ENCODE results near the gene RPP14.
A peak's percentile ranks its signal among the peaks of the same experiment; 100 is the strongest.
"Not testable (repeated sequence)": the region's sequence is repeated elsewhere in the genome, so short reads cannot be mapped to it uniquely, and the experiment has no call there.

The RPP14 gene

DNA sequence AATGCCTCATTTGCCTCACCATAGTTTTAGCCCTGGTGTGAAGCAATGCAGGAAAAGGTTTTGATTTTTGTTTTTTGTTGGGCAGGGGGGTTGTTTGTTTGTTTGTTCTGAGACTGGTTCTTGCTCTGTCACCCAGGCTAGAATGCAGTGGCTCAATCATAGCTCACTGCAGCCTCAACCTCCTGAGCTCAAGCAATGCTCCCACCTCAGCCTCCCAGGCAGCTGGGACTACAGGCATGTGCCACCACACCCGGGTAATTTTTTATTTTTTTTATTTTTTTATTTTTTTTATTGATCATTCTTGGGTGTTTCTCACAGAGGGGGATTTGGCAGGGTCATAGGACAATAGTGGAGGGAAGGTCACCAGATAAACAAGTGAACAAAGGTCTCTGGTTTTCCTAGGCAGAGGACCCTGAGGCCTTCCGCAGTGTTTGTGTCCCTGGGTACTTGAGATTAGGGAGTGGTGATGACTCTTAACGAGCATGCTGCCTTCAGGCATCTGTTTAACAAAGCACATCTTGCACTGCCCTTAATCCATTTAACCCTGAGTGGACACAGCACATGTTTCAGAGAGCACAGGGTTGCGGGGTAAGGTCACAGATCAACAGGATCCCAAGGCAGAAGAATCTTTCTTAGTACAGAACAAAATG lies 17.0 kb upstream of the RPP14 start:
- not testable (repeated sequence) for FAIRE-seq; DNase-seq (ENCODE audit: extremely low spot score, insufficient read length, low read depth)

- not testable (repeated sequence) for DNase-seq (ENCODE audit: extremely low spot score, insufficient read length, low read depth); FAIRE-seq
Measured at GRCh38 chr3:58290446-58290845, 15.6 kb upstream of the RPP14 start.

DNA sequence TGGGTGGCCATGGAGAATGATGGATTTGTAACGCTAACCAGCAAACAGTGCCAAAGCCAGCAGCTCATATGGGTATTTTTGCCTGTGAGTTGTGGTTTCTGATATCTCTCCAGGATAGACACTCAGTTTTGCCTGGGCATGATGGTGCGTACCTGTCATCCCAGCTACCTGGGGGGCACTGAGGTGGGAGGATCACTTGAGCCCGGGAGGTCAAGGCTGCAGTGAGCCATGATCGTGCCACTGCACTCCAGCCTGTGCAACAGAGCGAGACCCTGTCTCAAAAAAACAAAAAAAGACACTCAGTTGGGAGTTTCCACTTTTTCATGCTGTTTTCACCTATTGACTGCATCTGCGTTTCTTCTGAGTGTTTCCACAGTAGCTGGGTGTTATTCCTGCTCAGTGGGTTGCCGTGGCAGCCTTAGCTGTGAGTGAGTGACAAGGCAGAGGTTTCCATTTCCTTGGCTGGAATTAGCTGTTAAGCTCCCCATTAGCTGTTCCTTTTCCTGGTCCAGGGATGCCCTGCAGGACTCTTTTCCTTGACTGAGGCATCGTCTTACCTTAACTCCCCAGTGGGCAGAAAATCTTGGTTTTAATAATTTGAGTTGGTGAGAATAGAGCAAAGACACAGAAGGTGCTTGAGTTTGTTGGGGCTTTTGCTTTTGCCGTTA lies 14.2 kb upstream of the RPP14 start:
- FAIRE-seq = no peak
- DNase-seq (ENCODE audit: extremely low spot score, insufficient read length, low read depth) = no peak

DNA sequence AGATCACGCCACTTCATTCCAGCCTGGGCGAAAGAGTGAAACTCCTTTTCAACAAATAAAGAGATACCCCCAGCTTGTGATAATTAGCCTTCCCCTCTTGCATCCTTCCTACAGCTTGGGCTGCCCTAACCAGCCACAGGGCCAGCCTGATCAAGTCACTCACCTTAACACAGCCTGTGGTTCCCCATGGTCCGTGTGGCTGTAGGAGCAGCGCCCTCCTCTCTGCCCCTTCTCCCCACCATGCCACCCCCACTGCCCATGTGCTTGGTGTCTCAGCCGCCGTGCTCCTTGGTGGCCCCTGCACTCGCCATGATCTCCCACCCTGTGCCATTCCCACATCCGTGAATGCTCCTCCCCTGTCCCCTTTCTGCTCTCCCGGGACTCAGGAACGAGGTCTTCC lies 13.2 kb upstream of the RPP14 start:
- DNase-seq (ENCODE audit: extremely low spot score, insufficient read length, low read depth) = no peak
- no peak for FAIRE-seq

- no peak for FAIRE-seq
- no peak for DNase-seq (ENCODE audit: extremely low spot score, insufficient read length, low read depth)
Measured at GRCh38 chr3:58293516-58293915, 12.5 kb upstream of the RPP14 start.

DNA sequence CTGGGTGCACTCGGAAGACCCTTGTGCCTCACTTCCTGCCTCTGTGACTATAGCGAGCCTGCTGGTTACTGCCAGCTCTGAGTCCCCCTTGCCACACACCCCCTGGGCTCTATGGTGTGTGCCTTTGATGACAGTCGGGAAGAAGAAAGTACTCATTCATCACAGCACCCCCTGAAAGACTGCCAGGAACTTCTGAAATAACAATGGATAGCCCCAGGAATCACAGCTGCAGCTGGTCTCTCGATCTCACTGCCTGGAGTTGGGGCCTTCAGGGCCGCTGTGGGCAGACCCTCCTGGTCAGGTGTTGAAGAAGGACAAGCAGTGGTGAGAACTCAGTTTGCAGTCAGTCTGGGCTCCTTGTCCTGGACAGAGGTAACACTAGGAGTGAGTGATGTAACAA lies 9.8 kb upstream of the RPP14 start:
- no peak for FAIRE-seq
- DNase-seq (ENCODE audit: extremely low spot score, insufficient read length, low read depth) = no peak

DNA sequence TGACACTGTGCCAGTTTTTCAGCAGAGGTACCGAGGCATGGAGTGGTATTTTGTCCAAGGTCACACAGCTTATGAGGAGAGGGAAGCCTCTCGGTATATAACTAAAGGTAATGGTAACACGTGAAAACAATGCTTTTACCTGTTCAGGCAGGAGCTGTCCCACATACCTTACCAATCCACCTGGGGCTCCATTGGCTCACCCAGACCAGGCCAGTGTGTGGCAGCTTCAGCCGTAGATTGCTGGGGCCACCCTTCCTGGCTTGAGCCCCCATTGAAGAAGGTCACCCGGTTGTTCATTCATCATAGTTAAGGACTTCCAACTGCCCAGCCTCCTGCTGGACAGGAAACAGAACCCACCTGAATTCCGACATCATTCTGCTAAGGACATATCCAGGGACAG lies 9.2 kb upstream of the RPP14 start:
- no peak for DNase-seq (ENCODE audit: extremely low spot score, insufficient read length, low read depth)
- no peak for FAIRE-seq

GRCh38 chr3:58298190-58298589 lies 7.9 kb upstream of the RPP14 start:
- FAIRE-seq (no peak), DNase-seq (ENCODE audit: extremely low spot score, insufficient read length, low read depth) (no peak)

GRCh38 chr3:58299075-58299474 lies 7.0 kb upstream of the RPP14 start:
- DNase-seq (ENCODE audit: extremely low spot score, insufficient read length, low read depth) = no peak
- FAIRE-seq = no peak

GRCh38 chr3:58299839-58300516 lies 6.1 kb upstream of the RPP14 start:
- DNase-seq (ENCODE audit: extremely low spot score, insufficient read length, low read depth) (no peak), FAIRE-seq (peak; percentile 56)

- FAIRE-seq (peak; percentile 66), DNase-seq (ENCODE audit: extremely low spot score, insufficient read length, low read depth) (no peak)
Measured at GRCh38 chr3:58307639-58308215, 1.7 kb downstream of the RPP14 start.

DNA sequence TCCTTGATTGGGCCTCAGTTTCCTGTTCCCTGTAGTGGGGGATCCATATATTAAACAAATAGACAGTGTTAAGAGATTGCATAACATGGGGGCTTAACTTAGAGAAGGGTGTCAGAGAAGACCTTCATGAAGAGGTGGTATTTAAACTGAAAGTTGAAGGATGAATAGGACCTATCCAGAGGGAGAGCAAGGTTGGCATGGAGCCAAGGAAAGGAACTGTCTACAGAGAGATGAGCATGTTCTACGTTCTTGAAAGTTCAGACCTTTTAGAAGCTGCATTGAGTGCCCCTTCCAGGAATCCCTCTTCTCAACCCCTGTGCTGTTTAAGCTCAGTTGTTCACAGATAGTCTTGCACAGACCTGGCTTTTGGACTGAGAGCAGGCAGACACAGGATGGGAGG lies 2.7 kb downstream of the RPP14 start:
- DNase-seq (ENCODE audit: extremely low spot score, insufficient read length, low read depth) (no peak), FAIRE-seq (no peak)

- DNase-seq (ENCODE audit: extremely low spot score, insufficient read length, low read depth) (no peak), FAIRE-seq (no peak)
Measured at GRCh38 chr3:58317811-58318210, 11.8 kb downstream of the RPP14 start.

DNA sequence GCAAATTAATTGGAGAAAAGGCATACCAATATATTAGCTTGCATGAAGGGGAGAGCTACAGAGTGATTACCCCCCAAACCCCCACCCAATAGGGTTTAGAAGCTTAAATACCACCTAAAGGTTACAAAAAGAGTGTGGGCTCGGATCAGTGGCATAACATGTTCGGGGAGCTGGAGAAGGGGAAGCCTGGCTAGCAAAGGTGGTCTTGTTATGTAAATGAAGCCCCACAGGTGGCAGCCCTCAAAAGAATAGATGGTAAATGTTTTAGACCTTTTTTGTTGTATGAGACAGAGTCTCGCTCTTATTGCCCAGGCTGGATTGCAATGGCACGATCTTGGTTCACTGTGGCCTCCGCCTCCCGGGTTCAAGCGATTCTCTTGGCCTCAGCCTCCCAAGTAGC lies 15.7 kb downstream of the RPP14 start:
- DNase-seq (ENCODE audit: extremely low spot score, insufficient read length, low read depth) = no peak
- no peak for FAIRE-seq

DNA sequence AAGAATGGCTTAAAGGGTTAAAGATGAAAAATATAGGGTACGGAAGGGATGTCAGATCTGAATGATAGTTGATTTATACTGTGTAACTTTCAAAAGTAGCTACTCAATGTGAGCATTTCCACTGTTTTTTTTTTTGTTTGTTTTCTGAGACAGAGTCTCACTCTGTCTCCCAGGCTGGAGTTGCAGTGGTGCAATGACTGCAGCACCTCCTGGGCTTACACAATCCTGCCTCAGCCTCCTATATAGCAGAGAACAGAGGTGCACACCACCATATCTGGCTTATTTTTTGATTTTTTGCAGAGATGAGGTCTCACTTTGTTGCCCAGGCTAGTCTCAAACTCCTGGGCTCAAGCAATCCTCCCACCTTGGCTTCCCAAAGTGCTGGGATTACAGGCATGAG lies 16.7 kb downstream of the RPP14 start:
- FAIRE-seq = no peak
- no peak for DNase-seq (ENCODE audit: extremely low spot score, insufficient read length, low read depth)

GRCh38 chr3:58323529-58324390 lies 17.7 kb downstream of the RPP14 start:
- FAIRE-seq = peak; percentile 48

DNA sequence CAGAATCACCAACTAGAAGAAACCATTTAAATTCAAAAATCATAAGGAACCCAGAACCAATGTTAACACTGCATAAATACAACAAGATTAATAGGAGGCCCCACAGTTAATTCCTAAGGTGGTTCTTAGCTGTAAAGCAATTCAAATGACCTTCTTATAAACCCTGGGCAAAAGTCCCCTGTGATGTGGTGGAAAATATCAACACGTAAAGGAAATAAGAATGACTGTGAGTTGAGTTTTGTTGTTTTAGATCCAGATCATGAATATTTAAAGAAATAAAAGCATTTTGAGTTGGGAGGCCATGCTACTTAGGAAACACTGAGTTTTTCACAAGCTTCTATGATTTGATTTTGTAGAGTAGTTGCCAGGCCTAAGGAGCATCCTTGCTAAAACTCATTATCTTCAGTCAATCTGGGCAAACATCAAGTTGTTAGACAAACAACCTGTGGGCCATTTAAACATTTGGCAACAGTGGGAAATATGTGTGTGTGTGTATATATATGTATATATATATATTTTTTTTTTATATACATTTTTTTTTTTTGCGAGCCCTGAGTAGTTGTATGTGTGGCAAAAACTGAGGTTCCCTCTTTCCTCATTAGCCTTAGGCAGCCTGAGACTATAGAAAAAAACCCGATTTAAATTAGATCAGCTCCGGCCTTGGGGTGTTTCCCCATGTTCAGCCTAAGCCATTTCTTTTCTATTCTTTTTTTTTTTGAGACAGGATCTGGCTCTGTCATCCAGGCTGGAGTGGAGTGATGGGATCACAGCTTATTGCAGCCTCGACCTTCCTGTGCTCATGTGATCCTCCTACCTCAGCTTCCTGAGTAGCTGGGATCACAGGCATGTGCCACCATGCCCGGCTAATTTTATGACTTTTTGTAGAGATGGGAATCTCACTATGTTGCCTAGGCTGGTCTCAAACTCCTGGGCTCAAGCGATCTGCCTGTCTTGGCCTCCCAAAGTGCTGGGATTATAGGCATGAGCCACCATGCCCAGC lies 18.6 kb downstream of the RPP14 start:
- FAIRE-seq = no peak
- no peak for DNase-seq (ENCODE audit: extremely low spot score, insufficient read length, low read depth)

More at GRCh38 chr3:58323529-58324390, 17.7 kb downstream of the RPP14 start:
- DNase-seq (ENCODE audit: extremely low spot score, insufficient read length, low read depth) = no peak

GRCh38 chr3:58325525-58325992 lies 19.5 kb downstream of the RPP14 start:
- FAIRE-seq (no peak), DNase-seq (ENCODE audit: extremely low spot score, insufficient read length, low read depth) (no peak)

All from GM18507 (cell line).